KMS-11 (cell line): Measurements from ENCODE around the gene SENP6.
A peak's percentile ranks its signal among the peaks of the same experiment; 100 is the strongest.
"Not testable (repeated sequence)": the region's sequence is repeated elsewhere in the genome, so short reads cannot be mapped to it uniquely, and the experiment has no call there.

Experiments
- H2AFZ ChIP-seq: fragments of 200-600 bp; sonication (generic); 2 replicates; pipeline ENCODE4 v1.6.1; 2016; ENCODE audit warnings: antibody characterized with exemption, mixed run types, low read depth
- H3K27ac ChIP-seq: fragments of 200-600 bp; sonication (generic); 2 replicates; pipeline ENCODE4 v1.6.1; 2016; ENCODE audit warnings: mild to moderate bottlenecking, mixed run types
- H3K27me3 ChIP-seq: fragments of 200-600 bp; sonication (generic); 2 replicates; pipeline ENCODE4 v1.6.1; 2017; ENCODE audit warnings: mild to moderate bottlenecking, low read depth, mixed run types, moderate library complexity; ENCODE audit not compliant: insufficient read depth
- H3K36me3 ChIP-seq: fragments of 200-600 bp; sonication (generic); 2 replicates; pipeline ENCODE4 v1.6.1; 2017; ENCODE audit warnings: mild to moderate bottlenecking, mixed run types; ENCODE audit not compliant: insufficient read depth
- H3K4me1 ChIP-seq: fragments of 200-600 bp; sonication (generic); 2 replicates; pipeline ENCODE4 v1.6.1; 2016; ENCODE audit warnings: mild to moderate bottlenecking, low read depth, mixed run types; ENCODE audit not compliant: poor library complexity, severe bottlenecking
- H3K4me2 ChIP-seq: fragments of 200-600 bp; sonication (generic); 2 replicates; pipeline ENCODE4 v1.7.0; 2016; ENCODE audit warnings: mild to moderate bottlenecking, mixed run types
- H3K4me3 ChIP-seq: fragments of 200-600 bp; sonication (generic); IDR thresholded peaks from 2 replicates; pipeline ENCODE4 v1.6.1; 2017; ENCODE audit warnings: low read depth, low read length, mixed read lengths; ENCODE audit not compliant: insufficient read depth
- H3K79me2 ChIP-seq: fragments of 200-600 bp; sonication (generic); 2 replicates; pipeline ENCODE4 v1.6.1; 2016; ENCODE audit warnings: low read depth, mixed run types; ENCODE audit not compliant: insufficient read depth
- H3K9ac ChIP-seq: fragments of 200-600 bp; sonication (generic); 2 replicates; pipeline ENCODE4 v1.6.1; 2016; ENCODE audit warnings: mild to moderate bottlenecking, mixed run types
- H4K20me1 ChIP-seq: fragments of 200-600 bp; sonication (generic); 2 replicates; pipeline ENCODE4 v1.6.1; 2016; ENCODE audit warnings: mild to moderate bottlenecking, mixed run types; ENCODE audit not compliant: insufficient read depth
- CTCF ChIP-seq: fragments of 200-600 bp; sonication (generic); conservative IDR thresholded peaks from 2 replicates; pipeline ENCODE4 v1.6.1; 2017; ENCODE audit warnings: low read depth, mild to moderate bottlenecking, antibody characterized with exemption, low read length, moderate library complexity, mixed read lengths

The SENP6 gene

GRCh38 chr6:75590370-75590769, 11.3 kb upstream of the SENP6 start:
- no peak for TF ChIP-seq CTCF
- no peak overlapping the region for H3K4me2 ChIP-seq
- H4K20me1 ChIP-seq, result no peaks in the 10 kb centered on the region
- no peaks in the 10 kb centered on the region for H3K27me3 ChIP-seq
- no peaks in the 10 kb centered on the region for H3K79me2 ChIP-seq
- H3K9ac ChIP-seq, result no peak overlapping the region
- no peaks in the 10 kb centered on the region for H3K36me3 ChIP-seq
- no peak overlapping the region for H3K27ac ChIP-seq
- H2AFZ ChIP-seq, result no peak overlapping the region
- no peak overlapping the region for H3K4me3 ChIP-seq
- no peaks in the 10 kb centered on the region for H3K4me1 ChIP-seq

DNA sequence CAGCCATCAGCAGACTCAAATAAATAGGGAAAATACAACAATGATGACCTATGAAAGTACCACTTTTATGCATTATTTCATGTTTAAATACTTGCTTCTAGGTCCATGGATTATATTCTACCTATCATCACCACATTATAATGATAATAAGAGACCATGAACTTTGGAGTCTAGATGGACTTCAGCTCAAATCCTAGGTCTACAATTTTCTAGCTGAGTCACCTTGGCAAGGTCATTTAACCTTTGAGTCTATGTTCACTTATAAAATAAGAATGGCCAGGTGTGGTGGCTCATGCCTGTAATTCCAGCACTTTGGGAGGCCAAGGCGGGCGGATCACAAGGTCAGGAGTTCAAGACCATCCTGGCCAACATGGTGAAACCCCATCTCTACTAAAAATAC, 5.3 kb upstream of the SENP6 start:
- not testable (repeated sequence) for H3K4me1 ChIP-seq, H3K36me3 ChIP-seq, H4K20me1 ChIP-seq

GRCh38 chr6:75600768-75601167, 912 bp upstream of the SENP6 start:
- H4K20me1 ChIP-seq, result no peaks in the 10 kb centered on the region
- peaks cover 3% of the 10 kb centered on the region for H3K4me1 ChIP-seq
- no peak overlapping the region for H3K4me3 ChIP-seq
- H2AFZ ChIP-seq, result peak overlapping the region; percentile 74
- peak overlapping the region; percentile 99; the same call in 1 of the 2 replicates for H3K9ac ChIP-seq
- H3K4me2 ChIP-seq, result peak overlapping the region; percentile 83
- H3K27me3 ChIP-seq, result no peaks in the 10 kb centered on the region
- H3K27ac ChIP-seq, result peak overlapping the region; percentile 97
- H3K36me3 ChIP-seq, result no peaks in the 10 kb centered on the region
- no peak for TF ChIP-seq CTCF
- peaks cover 37% of the 10 kb centered on the region for H3K79me2 ChIP-seq

More for the DNA sequence above, 5.3 kb upstream of the SENP6 start:
- H3K9ac ChIP-seq, H2AFZ ChIP-seq, H3K4me3 ChIP-seq, H3K27ac ChIP-seq, H3K4me2 ChIP-seq, H3K27me3 ChIP-seq, H3K79me2 ChIP-seq: not testable (repeated sequence)

DNA sequence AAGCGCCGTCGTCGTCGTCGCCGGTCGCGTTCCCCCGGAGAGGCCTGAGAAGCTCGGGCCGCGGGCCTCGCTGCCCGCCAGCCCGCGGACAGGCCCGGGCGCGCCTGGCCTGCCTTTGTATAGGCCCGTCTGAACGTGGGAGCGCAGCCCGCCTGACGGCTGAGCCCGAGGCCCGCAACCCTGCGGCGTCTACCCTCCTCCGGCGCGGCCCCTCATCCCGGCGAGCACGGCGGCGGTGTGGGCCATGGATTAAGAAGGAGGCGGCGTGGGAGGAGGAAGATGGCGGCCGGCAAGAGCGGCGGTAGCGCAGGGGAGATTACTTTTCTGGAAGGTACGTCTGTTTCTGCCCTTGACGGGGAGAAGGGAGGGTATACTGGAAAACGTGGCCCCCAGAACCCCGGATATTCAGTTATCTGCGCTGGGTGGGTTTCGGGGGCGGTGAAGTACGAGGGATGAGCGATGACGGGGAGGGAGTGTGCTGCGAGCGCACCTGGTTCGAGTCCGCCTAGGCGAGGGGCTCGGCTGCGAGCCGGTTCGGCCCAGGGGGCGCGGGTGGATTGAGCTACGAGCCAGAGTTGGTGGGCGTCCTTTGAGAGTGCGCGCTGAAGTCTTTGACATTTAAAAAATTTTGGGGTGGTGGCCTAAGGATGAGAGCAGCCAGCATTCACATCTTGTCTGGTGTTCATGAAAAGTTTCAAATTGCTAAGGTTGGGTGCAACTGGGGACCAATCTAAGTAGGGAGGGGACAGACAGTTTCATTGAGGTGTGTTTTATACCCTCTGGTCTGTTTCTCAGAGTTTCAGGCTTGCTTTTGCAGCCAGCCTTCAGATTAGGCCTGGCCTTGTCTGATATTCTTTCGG, 796 bp downstream of the SENP6 start:
- H2AFZ ChIP-seq, result peak overlapping the region; percentile 64
- no peaks in the 10 kb centered on the region for H3K36me3 ChIP-seq
- peaks cover 54% of the 10 kb centered on the region for H3K79me2 ChIP-seq
- H4K20me1 ChIP-seq, result no peaks in the 10 kb centered on the region
- TF ChIP-seq CTCF, result no peak
- peak overlapping the region; percentile 61 for H3K4me2 ChIP-seq
- H3K27ac ChIP-seq, result peak overlapping the region; percentile 97
- no peaks in the 10 kb centered on the region for H3K27me3 ChIP-seq
- no peak overlapping the region for H3K4me3 ChIP-seq
- peak overlapping the region; percentile 99 for H3K9ac ChIP-seq
- H3K4me1 ChIP-seq, result peaks cover 3% of the 10 kb centered on the region

- Histone ChIP-seq H3K27ac (peak overlapping the region; percentile 97), H3K4me3 (no peak overlapping the region), H3K4me2 (peak overlapping the region; percentile 61), H3K27me3 (no peaks in the 10 kb centered on the region), H2AFZ (peak overlapping the region; percentile 64; the same call in 1 of the 2 replicates), H4K20me1 (no peaks in the 10 kb centered on the region), H3K4me1 (peaks cover 3% of the 10 kb centered on the region), H3K36me3 (no peaks in the 10 kb centered on the region), H3K9ac (peak overlapping the region; percentile 99; the same call in 1 of the 2 replicates), H3K79me2 (peaks cover 60% of the 10 kb centered on the region)
- no peak for TF ChIP-seq CTCF
These were observed 1.4 kb downstream of the SENP6 start for GRCh38 chr6:75603106-75603420.
